Choroid plexus epithelial cell (primary cell): ENCODE results near the gene RAB33A.
A peak's percentile ranks its signal among the peaks of the same experiment; 100 is the strongest.

Experiments used
- DNase-seq: peaks from one replicate; pipeline ENCODE4 v3.0.0-alpha.2; 2010; ENCODE audit warnings: low read depth
- H3K4me3 ChIP-seq: 2 replicates; pipeline ENCODE4 v1.5.1; 2011; ENCODE audit warnings: low read depth, mild to moderate bottlenecking, control low read depth, low read length, moderate library complexity
- TF ChIP-seq, protein P1 (sequence below): conservative IDR thresholded peaks from 2 replicates; pipeline ENCODE4 v1.5.1; 2011; ENCODE audit warnings: low read depth, mild to moderate bottlenecking, control low read depth, inconsistent platforms, low read length, moderate library complexity

The RAB33A gene

DNA sequence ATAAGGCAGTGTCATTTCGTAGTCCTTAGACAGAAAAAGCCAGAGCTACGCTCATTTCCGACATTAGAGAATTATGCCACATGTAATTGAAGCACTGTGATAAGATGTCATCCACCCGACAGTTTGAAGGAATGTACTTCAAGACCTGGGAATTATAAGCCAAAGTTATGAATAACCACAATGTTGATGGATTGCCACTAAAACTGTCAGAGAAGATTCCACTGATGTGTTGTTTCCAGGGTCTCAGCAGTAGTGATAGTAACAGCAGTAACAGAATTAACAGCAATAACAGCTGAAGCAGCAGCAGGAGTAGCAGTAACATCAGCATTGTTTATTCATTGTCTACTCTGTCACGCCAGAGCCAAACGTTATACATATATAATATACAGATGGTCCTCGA lies 24.7 kb downstream of the RAB33A start:
- DNase-seq = no peak
- no peak overlapping the region for H3K4me3 ChIP-seq
- TF ChIP-seq, protein P1, sequence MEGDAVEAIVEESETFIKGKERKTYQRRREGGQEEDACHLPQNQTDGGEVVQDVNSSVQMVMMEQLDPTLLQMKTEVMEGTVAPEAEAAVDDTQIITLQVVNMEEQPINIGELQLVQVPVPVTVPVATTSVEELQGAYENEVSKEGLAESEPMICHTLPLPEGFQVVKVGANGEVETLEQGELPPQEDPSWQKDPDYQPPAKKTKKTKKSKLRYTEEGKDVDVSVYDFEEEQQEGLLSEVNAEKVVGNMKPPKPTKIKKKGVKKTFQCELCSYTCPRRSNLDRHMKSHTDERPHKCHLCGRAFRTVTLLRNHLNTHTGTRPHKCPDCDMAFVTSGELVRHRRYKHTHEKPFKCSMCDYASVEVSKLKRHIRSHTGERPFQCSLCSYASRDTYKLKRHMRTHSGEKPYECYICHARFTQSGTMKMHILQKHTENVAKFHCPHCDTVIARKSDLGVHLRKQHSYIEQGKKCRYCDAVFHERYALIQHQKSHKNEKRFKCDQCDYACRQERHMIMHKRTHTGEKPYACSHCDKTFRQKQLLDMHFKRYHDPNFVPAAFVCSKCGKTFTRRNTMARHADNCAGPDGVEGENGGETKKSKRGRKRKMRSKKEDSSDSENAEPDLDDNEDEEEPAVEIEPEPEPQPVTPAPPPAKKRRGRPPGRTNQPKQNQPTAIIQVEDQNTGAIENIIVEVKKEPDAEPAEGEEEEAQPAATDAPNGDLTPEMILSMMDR = no peak

DNA sequence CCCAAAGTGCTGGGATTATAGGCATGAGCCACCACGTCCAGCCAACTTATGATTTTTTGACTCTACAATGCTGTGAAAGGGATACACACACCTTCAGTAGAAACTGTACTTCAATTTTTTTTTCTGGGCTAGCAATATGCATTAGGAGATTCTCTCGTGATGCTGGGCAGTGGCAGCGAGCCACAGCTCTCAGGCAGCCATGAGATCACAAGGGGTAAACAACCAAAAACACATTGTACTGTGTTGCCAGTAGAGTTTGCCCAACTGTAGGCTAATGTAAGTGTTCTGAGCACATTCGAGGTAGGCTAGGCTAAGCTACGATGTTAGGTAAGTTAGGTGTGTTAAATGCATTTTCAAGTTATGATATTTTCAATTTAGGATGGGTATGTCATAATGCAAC lies 25.7 kb downstream of the RAB33A start:
- no peak for DNase-seq
- TF ChIP-seq, protein P1 = no peak
- H3K4me3 ChIP-seq = no peak overlapping the region

DNA sequence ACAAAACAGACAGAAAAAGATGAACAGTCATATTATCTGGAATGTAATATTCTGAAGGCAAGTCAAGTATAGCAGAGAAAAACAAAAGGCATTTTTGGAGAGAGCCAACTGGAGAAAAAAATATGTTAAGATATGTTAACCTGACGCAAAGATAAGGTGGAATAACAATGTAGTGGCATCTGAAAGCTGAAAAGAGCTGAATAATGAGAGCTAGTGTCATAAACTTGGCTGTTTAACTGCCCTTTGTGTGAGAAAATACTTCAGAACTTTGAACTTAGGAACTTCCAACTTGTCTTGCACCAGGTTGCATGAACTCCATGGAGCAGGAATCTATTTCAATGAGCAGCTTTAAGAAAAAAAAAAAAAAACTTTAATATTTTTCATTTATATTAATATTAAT lies 32.9 kb downstream of the RAB33A start:
- no peak for DNase-seq
- TF ChIP-seq, protein P1 = no peak
- no peak overlapping the region for H3K4me3 ChIP-seq

DNA sequence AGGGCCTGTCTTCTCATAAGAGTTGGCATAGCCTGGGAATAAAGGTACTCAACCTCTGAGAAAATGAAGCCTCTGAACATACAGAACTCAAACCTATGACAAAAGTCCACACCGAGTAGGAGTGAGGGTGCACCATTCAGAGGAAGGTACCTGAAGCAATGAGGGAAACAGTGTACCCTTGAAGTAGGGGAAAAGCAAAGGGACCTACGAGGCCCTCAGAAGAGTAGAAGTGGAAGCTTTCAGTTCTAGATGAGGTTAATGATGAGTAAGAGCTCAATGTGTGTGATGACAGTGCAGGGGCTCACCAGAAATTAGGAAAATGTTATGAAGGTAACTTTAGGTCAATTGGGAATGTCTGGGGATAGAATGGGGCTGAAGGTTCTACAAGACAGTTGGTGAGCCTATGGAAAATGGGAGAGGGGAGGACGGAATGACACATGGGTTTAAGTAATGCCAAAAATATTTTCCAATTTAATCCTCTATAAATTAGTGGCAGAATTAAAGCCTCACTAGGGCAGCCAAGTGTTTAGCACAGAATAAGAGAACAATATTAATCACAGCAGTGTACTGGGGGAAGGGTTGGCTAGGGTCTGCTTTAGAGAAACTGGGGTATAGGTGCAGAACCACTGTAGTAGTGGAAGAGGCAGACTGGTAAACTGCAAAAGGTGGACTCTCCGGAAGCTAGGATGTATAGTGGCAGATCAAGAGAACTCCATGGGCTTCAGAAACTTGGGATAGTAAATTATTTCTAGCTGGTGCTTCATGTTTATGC lies 39.8 kb downstream of the RAB33A start:
- DNase-seq = no peak
- H3K4me3 ChIP-seq = no peak overlapping the region
- TF ChIP-seq, protein P1 = no peak

DNA sequence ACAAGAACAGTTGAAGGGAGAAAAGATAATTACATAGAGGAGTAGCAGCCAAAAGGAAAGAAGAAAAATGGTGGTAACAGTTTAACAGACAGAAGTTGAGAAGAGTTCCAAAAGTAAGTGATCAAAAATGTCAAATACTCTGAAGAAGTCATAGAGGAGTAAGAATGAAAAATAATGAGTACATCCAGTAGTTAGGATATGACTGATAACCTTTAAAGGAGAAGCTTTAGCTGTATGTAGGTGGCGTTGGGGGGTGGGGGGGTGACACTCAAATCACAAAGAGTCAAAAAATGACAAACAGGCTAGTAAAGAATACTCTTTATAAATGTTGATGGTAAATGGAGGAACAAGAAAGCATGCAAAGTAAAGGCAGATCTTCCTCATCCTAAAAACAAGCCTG lies 40.6 kb downstream of the RAB33A start:
- TF ChIP-seq, protein P1 = no peak
- DNase-seq = no peak
- H3K4me3 ChIP-seq = no peak overlapping the region

DNA sequence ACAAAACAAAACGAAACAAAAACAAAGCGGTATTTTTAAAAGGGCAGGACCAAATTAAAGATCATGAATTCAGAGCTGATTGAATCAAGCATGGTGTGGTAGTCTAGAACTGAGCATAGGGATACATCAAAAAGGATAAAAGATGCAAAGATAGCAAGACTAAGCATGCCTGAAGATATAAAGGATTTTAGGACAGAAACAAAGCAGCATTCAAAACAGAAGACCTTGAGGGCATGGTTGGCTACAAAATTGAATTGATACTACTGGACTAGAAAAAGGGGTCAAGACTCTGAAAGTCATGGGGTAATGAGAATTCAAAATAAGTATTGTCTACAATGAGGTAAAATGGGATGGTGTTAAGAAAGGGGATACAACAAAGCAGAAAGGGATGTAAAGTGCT lies 41.6 kb downstream of the RAB33A start:
- DNase-seq = no peak
- TF ChIP-seq, protein P1 = no peak
- H3K4me3 ChIP-seq = no peak overlapping the region

DNA sequence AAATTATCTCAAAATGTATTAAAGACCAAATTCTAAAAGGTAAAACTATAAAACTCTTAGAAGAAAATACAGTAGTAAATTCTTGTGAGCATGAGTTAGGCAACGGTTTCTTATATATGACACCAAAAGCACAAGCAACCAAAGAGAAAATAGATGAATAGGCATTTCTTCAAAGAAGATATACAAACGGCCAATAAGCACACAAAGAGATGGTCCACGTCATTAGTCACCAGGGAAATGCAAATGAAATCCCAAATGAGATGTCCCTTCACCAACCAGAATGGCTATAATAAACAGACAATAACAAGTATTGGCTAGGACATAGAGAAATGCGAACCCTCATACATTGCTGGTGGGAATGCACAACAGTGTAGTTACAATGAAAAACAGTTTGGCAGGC lies 44.6 kb downstream of the RAB33A start:
- peak; percentile 7 for DNase-seq
- H3K4me3 ChIP-seq = no peak overlapping the region
- TF ChIP-seq, protein P1 = no peak
